HL-60 (cell line): ENCODE data around the gene DNAAF1.
"Not testable (repeated sequence)": the region's sequence is repeated elsewhere in the genome, so short reads cannot be mapped to it uniquely, and the experiment has no call there.

Experiments
- DNase-seq, 2 experiments: peaks; one replicate each; pipeline ENCODE4 v3.0.0-alpha.2; 2010 to 2020; ENCODE audit warnings: low read depth in 1 of 2, low spot score in 1 of 2
- H3K27ac ChIP-seq: fragments of 250-450 bp; sonication (Bioruptor Pico); replicated peaks from 2 replicates; pipeline ENCODE4 v1.5.1; 2020; ENCODE audit warnings: mild to moderate bottlenecking, moderate library complexity
- H3K27me3 ChIP-seq: fragments of 250-450 bp; sonication (Bioruptor Pico); 2 replicates; pipeline ENCODE4 v1.5.1; 2021; ENCODE audit warnings: mild to moderate bottlenecking, moderate library complexity; ENCODE audit not compliant: insufficient read depth, poor library complexity, severe bottlenecking
- H3K4me3 ChIP-seq: replicated peaks from 2 replicates; pipeline ENCODE4 v1.5.1; 2011; ENCODE audit warnings: mild to moderate bottlenecking, control low read depth, low read length; ENCODE audit not compliant: insufficient read depth
- CTCF ChIP-seq: IDR thresholded peaks from one replicate; pipeline ENCODE4 v1.5.1; 2011; ENCODE audit warnings: low read length, control low read depth, inconsistent platforms; ENCODE audit not compliant: insufficient read depth
- GABPA ChIP-seq: IDR thresholded peaks from 2 replicates; pipeline ENCODE4 v1.6.1; 2012; ENCODE audit warnings: low read depth
- POLR2AphosphoS5 ChIP-seq: IDR thresholded peaks from 2 replicates; pipeline ENCODE4 v1.6.1; 2012; ENCODE audit warnings: low read depth
- REST ChIP-seq: IDR thresholded peaks from 2 replicates; pipeline ENCODE4 v1.6.1; 2012; ENCODE audit warnings: low read depth; ENCODE audit not compliant: insufficient replicate concordance
- SPI1 ChIP-seq: IDR thresholded peaks from 2 replicates; pipeline ENCODE4 v1.6.1; 2012; ENCODE audit warnings: low read depth, mild to moderate bottlenecking, borderline replicate concordance

DNAAF1 gene

GRCh38 chr16:84214451-84215066 is 69.5 kb downstream of the DNAAF1 start:
- H3K27me3 ChIP-seq, result no peaks in the 10 kb centered on the region
- no peak overlapping the region for H3K4me3 ChIP-seq

GRCh38 chr16:84215531-84215930 is 70.4 kb downstream of the DNAAF1 start:
- Histone ChIP-seq H3K4me3 (no peak overlapping the region), H3K27me3 (no peaks in the 10 kb centered on the region), H3K27ac (no peak overlapping the region)
- TF ChIP-seq REST, result no peak
- no peak for TF ChIP-seq GABPA
- TF ChIP-seq POLR2AphosphoS5, result no peak
- TF ChIP-seq SPI1, result no peak
- TF ChIP-seq CTCF, result no peak
- DNase-seq, result no peak

More at GRCh38 chr16:84214451-84215066, 69.5 kb downstream of the DNAAF1 start:
- no peak for TF ChIP-seq SPI1
- TF ChIP-seq REST, result no peak
- TF ChIP-seq CTCF, result no peak
- TF ChIP-seq POLR2AphosphoS5, result no peak
- no peak for TF ChIP-seq GABPA
- H3K27ac ChIP-seq, result no peak overlapping the region
- peak in 1 of 2 experiments; percentile 17 for DNase-seq

- not testable (repeated sequence) for DNase-seq
Measured at GRCh38 chr16:84216144-84216543, 71.0 kb downstream of the DNAAF1 start.

GRCh38 chr16:84218176-84218823 is 73.2 kb downstream of the DNAAF1 start:
- Histone ChIP-seq H3K27me3 (no peaks in the 10 kb centered on the region), H3K27ac (no peak overlapping the region), H3K4me3 (no peak overlapping the region)
- DNase-seq, result no peak
- TF ChIP-seq REST (no peak), CTCF (no peak), POLR2AphosphoS5 (no peak), SPI1 (no peak), GABPA (no peak)

More at GRCh38 chr16:84216144-84216543, 71.0 kb downstream of the DNAAF1 start:
- not testable (repeated sequence) for H3K27ac ChIP-seq, H3K4me3 ChIP-seq, H3K27me3 ChIP-seq
